ENCODE results near the gene TNFSF8. TPM values are rescaled to one million over a fixed set of nuclear protein-coding genes. Genes with fewer than 3 reads are reported as not detected.

Gene TNFSF8
- total and polyA plus RNA-seq, 4 experiments from 2014 or later, result 43.2 to 108 (median 64.5) TPM

DNA sequence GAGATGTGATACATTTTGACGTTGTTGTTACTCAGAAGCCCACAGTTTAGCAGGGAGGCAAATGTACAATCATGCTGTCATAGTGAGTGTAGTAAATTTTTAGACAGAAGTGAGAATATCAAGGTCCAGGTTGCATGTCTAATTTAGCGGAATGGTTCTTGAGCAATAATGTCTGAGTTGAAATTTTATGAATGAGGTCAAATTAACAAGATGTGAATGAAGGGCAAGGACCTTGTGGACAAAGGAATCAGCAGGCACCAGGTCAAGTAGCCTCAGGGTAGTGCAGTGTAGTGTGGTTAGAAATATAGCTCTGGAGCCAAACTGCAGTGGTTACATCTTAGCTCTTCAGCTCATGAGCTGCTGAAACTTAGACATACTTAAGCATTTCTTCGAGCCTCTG is 36.2 kb downstream of the TNFSF8 start:
- Histone ChIP-seq H3K27me3 (ENCODE audit: insufficient read depth, low read length) (no peaks in the 10 kb centered on the region), H3K27ac (ENCODE audit: low read depth, low read length) (no peak overlapping the region), H3K4me3 (ENCODE audit: low read length in 2 of 2) (no peak overlapping the region), H3K9me3 (ENCODE audit: control insufficient read depth in 1 of 2, low read length in 2 of 2) (no peaks in the 10 kb centered on the region), H3K36me3 (ENCODE audit: insufficient read depth, low read length) (no peaks in the 10 kb centered on the region), H3K4me1 (ENCODE audit: insufficient read depth, low read length) (peaks cover 79% of the 10 kb centered on the region)
- Mint-ChIP-seq H3K4me3 (peak overlapping the region in 6 of 8 donors; percentile 0 to 81 (median 34)), H3K36me3 (peaks cover 4 to 18% of the 10 kb centered on the region in 2 donors), H3K4me1 (peaks cover 25 to 61% (median 48%) of the 10 kb centered on the region in 4 donors), H3K27me3 (no peaks in the 10 kb centered on the region), H3K27ac (peak overlapping the region in 5 of 7 donors; percentile 4 to 92 (median 87)), H3K9me3 (peaks cover 0 to 8% (median 0%) of the 10 kb centered on the region in 8 donors)
- POLR2A ChIA-PET (ENCODE audit: partially characterized antibody), result interaction anchor here (0.6 to 1.8 kb wide), 5 partner anchors 25 to 509 kb away, joined by 3 to 5 read pairs (median 3); partner anchors contain the start of gene TNFSF8
- DNase-seq, result no peak
- intact Hi-C loops (cut with micrococcal nuclease), result no loop called here
- CTCF ChIA-PET (ENCODE audit: partially characterized antibody), result interaction anchor here (1.0 to 2.3 kb wide), 2 partner anchors 12 to 14 kb away, joined by 3 to 11 read pairs; no protein-coding TSS in a partner anchor

DNA sequence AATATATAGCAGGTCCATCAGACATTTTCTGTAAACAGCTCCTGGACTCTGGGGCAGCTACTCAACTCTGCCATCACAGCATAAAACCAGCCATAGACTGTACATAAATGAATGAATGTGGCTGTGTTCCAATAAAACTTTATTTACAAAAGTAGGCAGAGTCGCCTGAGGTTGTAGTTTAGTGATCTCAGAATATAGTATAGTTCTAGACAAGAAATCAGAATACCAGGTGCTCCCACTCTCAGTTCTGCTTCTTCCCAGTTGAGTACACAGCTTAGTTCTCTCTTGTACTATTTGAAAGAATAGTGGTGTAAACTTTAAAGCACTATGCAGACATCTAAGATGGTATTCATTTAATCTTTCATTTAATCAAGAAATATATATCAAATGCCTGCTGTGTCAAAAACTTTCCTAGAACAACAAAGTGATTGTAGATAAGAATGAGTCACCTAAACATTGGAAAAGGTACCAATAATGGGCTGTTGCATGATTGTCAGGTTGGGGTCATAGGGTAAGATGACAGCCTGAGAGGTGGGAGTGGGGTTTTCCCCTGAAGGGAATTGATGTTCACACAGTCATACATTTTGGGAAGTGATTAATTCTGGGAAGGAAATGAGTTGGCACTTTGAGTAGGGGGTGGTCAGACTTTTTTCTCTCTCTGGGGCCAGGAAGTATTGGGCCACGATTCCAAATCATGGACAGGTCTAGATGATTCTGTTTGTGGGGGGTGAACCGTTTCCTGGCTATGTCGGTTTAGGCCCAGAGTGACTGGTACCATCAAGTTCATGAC is 37.0 kb downstream of the TNFSF8 start:
- H3K36me3 Mint-ChIP-seq, result peaks cover 4 to 18% of the 10 kb centered on the region in 2 donors
- peak overlapping the region in 6 of 7 donors; percentile 4 to 87 (median 38) for H3K27ac Mint-ChIP-seq
- POLR2A ChIA-PET (ENCODE audit: partially characterized antibody), result interaction anchor here (1.4 kb wide), 1 partner anchor 37 kb away, joined by 4 read pairs; the partner anchor contains the start of gene TNFSF8
- Histone ChIP-seq H3K9me3 (ENCODE audit: control insufficient read depth in 1 of 2, low read length in 2 of 2) (no peaks in the 10 kb centered on the region), H3K4me1 (ENCODE audit: insufficient read depth, low read length) (peaks cover 79% of the 10 kb centered on the region), H3K27ac (ENCODE audit: low read depth, low read length) (no peak overlapping the region), H3K4me3 (ENCODE audit: low read length in 2 of 2) (no peak overlapping the region), H3K36me3 (ENCODE audit: insufficient read depth, low read length) (no peaks in the 10 kb centered on the region), H3K27me3 (ENCODE audit: insufficient read depth, low read length) (no peaks in the 10 kb centered on the region)
- peaks cover 0 to 8% (median 0%) of the 10 kb centered on the region in 8 donors for H3K9me3 Mint-ChIP-seq
- intact Hi-C loops (cut with micrococcal nuclease), result no loop called here
- H3K27me3 Mint-ChIP-seq, result no peaks in the 10 kb centered on the region
- peak overlapping the region in 5 of 8 donors; percentile 0 to 55 (median 50) for H3K4me3 Mint-ChIP-seq
- CTCF ChIA-PET (ENCODE audit: partially characterized antibody), result interaction anchor here (0.8 kb wide), 1 partner anchor 13 kb away, joined by 3 read pairs; no protein-coding TSS in a partner anchor
- no peak for DNase-seq
- peaks cover 32 to 69% (median 55%) of the 10 kb centered on the region in 4 donors for H3K4me1 Mint-ChIP-seq

DNA sequence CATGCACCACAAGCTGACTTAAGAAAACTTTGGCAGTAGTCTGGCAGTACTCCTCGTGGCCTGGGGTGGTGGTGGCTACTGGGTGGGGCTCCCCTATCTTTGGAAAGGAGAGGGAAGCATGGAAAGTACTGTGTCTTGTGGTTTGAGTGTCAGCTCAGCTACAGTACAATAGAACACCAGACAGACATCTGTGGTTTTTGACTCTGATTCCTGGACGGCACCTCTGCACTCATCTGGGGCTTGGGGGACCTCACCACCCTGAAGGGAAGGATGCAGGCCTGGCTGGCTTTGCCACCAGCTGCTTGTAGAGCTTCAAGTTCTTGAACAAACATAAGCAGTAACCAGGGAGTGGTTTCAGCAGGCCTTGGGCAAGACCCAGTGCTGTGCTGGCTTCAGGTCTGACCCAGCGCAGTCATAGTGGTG is 40.6 kb downstream of the TNFSF8 start:
- Mint-ChIP-seq H3K4me3 (peak overlapping the region in 5 of 8 donors; percentile 12 to 65 (median 40)), H3K9me3 (peaks cover 0 to 11% (median 7%) of the 10 kb centered on the region in 8 donors), H3K4me1 (peaks cover 38 to 65% (median 49%) of the 10 kb centered on the region in 4 donors), H3K27me3 (no peaks in the 10 kb centered on the region), H3K27ac (peak overlapping the region in 6 of 7 donors; percentile 19 to 82 (median 46)), H3K36me3 (peaks cover 7 to 21% of the 10 kb centered on the region in 2 donors)
- ChIA-PET POLR2A (ENCODE audit: partially characterized antibody) (interaction anchor here (0.9 to 3.8 kb wide), 6 partner anchors 9 to 152 kb away, joined by 3 to 30 read pairs (median 7); no protein-coding TSS in a partner anchor), CTCF (ENCODE audit: partially characterized antibody) (interaction anchor here (1.2 to 3.9 kb wide), 4 partner anchors 9 to 17 kb away, joined by 3 to 24 read pairs (median 4); no protein-coding TSS in a partner anchor)
- Histone ChIP-seq H3K4me3 (ENCODE audit: low read length in 2 of 2) (no peak overlapping the region), H3K4me1 (ENCODE audit: insufficient read depth, low read length) (peaks cover 49% of the 10 kb centered on the region), H3K27ac (ENCODE audit: low read depth, low read length) (no peak overlapping the region), H3K36me3 (ENCODE audit: insufficient read depth, low read length) (no peaks in the 10 kb centered on the region), H3K27me3 (ENCODE audit: insufficient read depth, low read length) (no peaks in the 10 kb centered on the region), H3K9me3 (ENCODE audit: control insufficient read depth in 1 of 2, low read length in 2 of 2) (no peaks in the 10 kb centered on the region)
- intact Hi-C loops (cut with micrococcal nuclease), result no loop called here
- no peak for DNase-seq

DNA sequence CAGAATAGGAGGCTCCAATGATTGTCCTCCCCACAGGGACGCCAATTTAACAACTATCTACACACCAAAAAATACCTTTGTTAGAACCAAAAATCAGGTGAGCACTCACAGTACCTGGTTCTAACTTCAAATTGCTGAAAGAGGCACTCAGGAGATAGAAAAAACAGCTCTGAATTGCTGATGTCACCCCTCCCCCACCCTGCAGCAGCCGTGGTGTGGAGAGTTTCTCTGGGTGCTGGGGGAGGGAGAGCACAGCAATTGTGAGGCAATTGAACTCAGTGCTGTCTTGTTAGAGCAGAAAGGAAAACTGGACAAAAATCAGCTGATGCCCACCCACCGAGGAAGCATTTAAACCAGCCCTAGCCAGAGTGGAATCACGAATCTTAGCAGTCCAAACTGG is 41.8 kb downstream of the TNFSF8 start:
- intact Hi-C loops (cut with micrococcal nuclease), result no loop called here
- peaks cover 5 to 22% of the 10 kb centered on the region in 2 donors for H3K36me3 Mint-ChIP-seq
- peak overlapping the region in 4 of 7 donors; percentile 25 to 65 (median 30) for H3K27ac Mint-ChIP-seq
- Histone ChIP-seq H3K4me3 (ENCODE audit: low read length in 2 of 2) (no peak overlapping the region), H3K9me3 (ENCODE audit: control insufficient read depth in 1 of 2, low read length in 2 of 2) (no peaks in the 10 kb centered on the region), H3K27me3 (ENCODE audit: insufficient read depth, low read length) (no peaks in the 10 kb centered on the region), H3K27ac (ENCODE audit: low read depth, low read length) (no peak overlapping the region), H3K36me3 (ENCODE audit: insufficient read depth, low read length) (no peaks in the 10 kb centered on the region), H3K4me1 (ENCODE audit: insufficient read depth, low read length) (peaks cover 37% of the 10 kb centered on the region)
- ChIA-PET POLR2A (ENCODE audit: partially characterized antibody) (interaction anchor here (0.9 to 3.8 kb wide), 5 partner anchors 10 to 40 kb away, joined by 3 to 30 read pairs (median 10); no protein-coding TSS in a partner anchor), CTCF (ENCODE audit: partially characterized antibody) (interaction anchor here (0.7 to 3.9 kb wide), 6 partner anchors 11 to 33 kb away, joined by 3 to 24 read pairs (median 3); no protein-coding TSS in a partner anchor)
- DNase-seq, result no peak
- H3K4me3 Mint-ChIP-seq, result peak overlapping the region in 2 of 8 donors; percentile 24 to 58
- peaks cover 2 to 21% (median 12%) of the 10 kb centered on the region in 8 donors for H3K9me3 Mint-ChIP-seq
- H3K27me3 Mint-ChIP-seq, result no peaks in the 10 kb centered on the region
- H3K4me1 Mint-ChIP-seq, result peaks cover 34 to 53% (median 39%) of the 10 kb centered on the region in 4 donors

DNA sequence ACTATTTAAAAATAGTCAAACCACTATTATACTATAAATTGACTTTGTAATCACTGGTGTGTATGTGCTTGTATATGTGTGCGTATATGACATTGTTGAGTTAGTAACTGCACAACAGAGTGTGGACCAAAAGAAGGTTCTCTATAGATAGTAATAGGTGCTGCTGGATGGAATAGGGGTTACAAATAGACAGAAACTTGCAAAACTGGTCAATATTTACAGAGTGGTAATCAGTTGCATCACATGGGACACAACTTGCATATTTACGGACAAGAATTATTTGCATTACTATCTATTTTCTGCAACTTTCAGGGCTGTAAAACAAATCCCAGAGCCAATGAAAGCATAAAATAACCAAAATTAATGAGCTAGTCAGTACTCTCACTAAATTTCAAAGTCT is 42.4 kb downstream of the TNFSF8 start:
- H3K4me1 Mint-ChIP-seq, result peaks cover 32 to 46% (median 38%) of the 10 kb centered on the region in 4 donors
- CTCF ChIA-PET (ENCODE audit: partially characterized antibody), result interaction anchor here (0.7 to 3.9 kb wide), 5 partner anchors 11 to 33 kb away, joined by 3 to 24 read pairs (median 3); no protein-coding TSS in a partner anchor

DNA sequence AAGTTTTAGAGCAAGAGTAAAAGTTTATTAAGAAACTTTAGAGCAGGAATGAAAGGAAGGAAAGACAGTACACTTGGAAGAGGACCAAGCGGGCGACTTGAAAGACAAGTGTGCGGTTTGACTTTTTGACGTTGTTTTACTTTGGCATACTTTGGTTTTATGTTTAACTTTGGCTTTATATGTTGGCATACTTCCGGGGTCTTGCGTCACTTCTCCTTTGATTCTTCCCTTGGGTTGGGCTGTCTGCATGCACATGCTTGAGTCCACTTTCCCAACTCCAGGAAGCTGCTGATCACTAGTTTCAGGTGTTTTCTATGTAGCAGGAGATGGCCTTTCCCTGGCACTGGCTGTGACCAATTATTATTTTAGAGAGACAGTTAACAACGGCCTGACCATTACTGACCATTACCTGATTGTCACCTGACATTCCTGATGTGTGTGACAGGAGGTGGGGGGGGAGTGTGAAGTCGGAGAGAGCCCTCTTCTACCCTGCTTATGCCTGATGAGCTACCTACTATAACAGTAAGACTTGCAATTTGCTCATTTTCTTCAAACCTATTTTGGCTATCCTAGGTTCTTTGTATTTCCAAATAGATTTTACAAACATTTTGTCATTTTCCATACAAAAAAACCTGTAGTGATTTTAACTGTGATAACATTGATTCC is 45.5 kb downstream of the TNFSF8 start:
- Histone ChIP-seq H3K9me3 (ENCODE audit: control insufficient read depth in 1 of 2, low read length in 2 of 2) (no peaks in the 10 kb centered on the region), H3K4me3 (ENCODE audit: low read length in 2 of 2) (no peak overlapping the region), H3K27me3 (ENCODE audit: insufficient read depth, low read length) (no peaks in the 10 kb centered on the region), H3K27ac (ENCODE audit: low read depth, low read length) (no peak overlapping the region), H3K36me3 (ENCODE audit: insufficient read depth, low read length) (no peaks in the 10 kb centered on the region), H3K4me1 (ENCODE audit: insufficient read depth, low read length) (peaks cover 21% of the 10 kb centered on the region)
- intact Hi-C loops (cut with micrococcal nuclease), result no loop called here
- Mint-ChIP-seq H3K27ac (no peak overlapping the region), H3K9me3 (peaks cover 2 to 22% (median 13%) of the 10 kb centered on the region in 8 donors), H3K4me3 (no peak overlapping the region), H3K27me3 (no peaks in the 10 kb centered on the region), H3K4me1 (peaks cover 21 to 28% (median 22%) of the 10 kb centered on the region in 4 donors), H3K36me3 (peaks cover 4 to 10% of the 10 kb centered on the region in 2 donors)
- ChIA-PET POLR2A (ENCODE audit: partially characterized antibody) (no interaction called here), CTCF (ENCODE audit: partially characterized antibody) (no interaction called here)
- DNase-seq, result no peak

More for the DNA sequence above, 42.4 kb downstream of the TNFSF8 start:
- Histone ChIP-seq H3K36me3 (ENCODE audit: insufficient read depth, low read length) (no peaks in the 10 kb centered on the region), H3K27me3 (ENCODE audit: insufficient read depth, low read length) (no peaks in the 10 kb centered on the region), H3K27ac (ENCODE audit: low read depth, low read length) (no peak overlapping the region), H3K4me3 (ENCODE audit: low read length in 2 of 2) (no peak overlapping the region), H3K4me1 (ENCODE audit: insufficient read depth, low read length) (peaks cover 31% of the 10 kb centered on the region), H3K9me3 (ENCODE audit: control insufficient read depth in 1 of 2, low read length in 2 of 2) (no peaks in the 10 kb centered on the region)
- H3K9me3 Mint-ChIP-seq, result peaks cover 2 to 22% (median 12%) of the 10 kb centered on the region in 8 donors
- H3K27ac Mint-ChIP-seq, result no peak overlapping the region
- no peaks in the 10 kb centered on the region for H3K27me3 Mint-ChIP-seq
- POLR2A ChIA-PET (ENCODE audit: partially characterized antibody), result interaction anchor here (0.6 to 3.8 kb wide), 4 partner anchors 11 to 51 kb away, joined by 3 to 30 read pairs (median 9); no protein-coding TSS in a partner anchor
- H3K36me3 Mint-ChIP-seq, result peaks cover 4 to 20% of the 10 kb centered on the region in 2 donors
- intact Hi-C loops (cut with micrococcal nuclease), result no loop called here
- H3K4me3 Mint-ChIP-seq, result peak overlapping the region in 2 of 8 donors; percentile 4 to 8
- no peak for DNase-seq

Data from CD4-positive, alpha-beta memory T cell (primary cell).